OCI-LY3 (cell line): ENCODE measurements around the gene PCDH12.

Experiments
- EZH2phosphoT487 ChIP-seq: fragments of 200-600 bp; shearing (Covaris generic); IDR thresholded peaks from 2 replicates; pipeline ENCODE4 v1.6.1; 2018; ENCODE audit warnings: antibody characterized with exemption, mixed run types, low read depth
- TF ChIP-seq, protein P1 (sequence below): fragments of 200-600, 300-600 bp; sonication (generic); IDR thresholded peaks from 2 replicates; pipeline ENCODE4 v1.5.1; 2014; ENCODE audit warnings: antibody characterized with exemption, low read length, low read depth

GRCh38 chr5:141941779-141942178 is 16.2 kb downstream of the PCDH12 start:
- TF ChIP-seq, protein P1, sequence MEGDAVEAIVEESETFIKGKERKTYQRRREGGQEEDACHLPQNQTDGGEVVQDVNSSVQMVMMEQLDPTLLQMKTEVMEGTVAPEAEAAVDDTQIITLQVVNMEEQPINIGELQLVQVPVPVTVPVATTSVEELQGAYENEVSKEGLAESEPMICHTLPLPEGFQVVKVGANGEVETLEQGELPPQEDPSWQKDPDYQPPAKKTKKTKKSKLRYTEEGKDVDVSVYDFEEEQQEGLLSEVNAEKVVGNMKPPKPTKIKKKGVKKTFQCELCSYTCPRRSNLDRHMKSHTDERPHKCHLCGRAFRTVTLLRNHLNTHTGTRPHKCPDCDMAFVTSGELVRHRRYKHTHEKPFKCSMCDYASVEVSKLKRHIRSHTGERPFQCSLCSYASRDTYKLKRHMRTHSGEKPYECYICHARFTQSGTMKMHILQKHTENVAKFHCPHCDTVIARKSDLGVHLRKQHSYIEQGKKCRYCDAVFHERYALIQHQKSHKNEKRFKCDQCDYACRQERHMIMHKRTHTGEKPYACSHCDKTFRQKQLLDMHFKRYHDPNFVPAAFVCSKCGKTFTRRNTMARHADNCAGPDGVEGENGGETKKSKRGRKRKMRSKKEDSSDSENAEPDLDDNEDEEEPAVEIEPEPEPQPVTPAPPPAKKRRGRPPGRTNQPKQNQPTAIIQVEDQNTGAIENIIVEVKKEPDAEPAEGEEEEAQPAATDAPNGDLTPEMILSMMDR: no peak
- no peak for TF ChIP-seq EZH2phosphoT487
